Subcutaneous adipose tissue (tissue), 4 donors: ENCODE data around the gene HES1. TPM values are rescaled to one million over a fixed set of nuclear protein-coding genes. Genes with fewer than 3 reads are reported as not detected.

Experiments used
- CTCF ChIP-seq: fragments of 450-650 bp; IDR thresholded peaks from one replicate; pipeline ENCODE4 v1.5.1; 2016; ENCODE audit warnings: low read depth, mild to moderate bottlenecking, control low read depth, antibody characterized with exemption, moderate library complexity
- total RNA-seq, 4 donors: library from RNA; depleted of rRNA; stranded (reverse); fragments of >200 nt; gene quantifications; one replicate each; pipeline ENCODE4 v1.1.0, GENCODE V29; 2016

The HES1 gene
- total RNA-seq, 4 donors from 2014 or later: 12.1 to 29.3 (median 23.4) TPM

- TF ChIP-seq CTCF: no peak
Observed at GRCh38 chr3:194132465-194133286, 3.3 kb upstream of the HES1 start.

GRCh38 chr3:194133661-194134230, 2.2 kb upstream of the HES1 start:
- TF ChIP-seq CTCF: no peak

- no peak for TF ChIP-seq CTCF
Observed at GRCh38 chr3:194134231-194134756, 1.7 kb upstream of the HES1 start.

GRCh38 chr3:194134757-194135515, 1.0 kb upstream of the HES1 start:
- no peak for TF ChIP-seq CTCF

GRCh38 chr3:194135516-194135805, 487 bp upstream of the HES1 start:
- TF ChIP-seq CTCF: no peak

- no peak for TF ChIP-seq CTCF
Observed at GRCh38 chr3:194136519-194137007, 615 bp downstream of the HES1 start.

- TF ChIP-seq CTCF: no peak
Observed at GRCh38 chr3:194137008-194137505, 1.1 kb downstream of the HES1 start.
